GM21717 (cell line): ENCODE results near the gene OOSP1.
"Not testable (repeated sequence)": the region's sequence is repeated elsewhere in the genome, so short reads cannot be mapped to it uniquely, and the experiment has no call there.

ENCODE experiments used
- ATAC-seq: cut with Tn5 transposase; IDR thresholded peaks from one replicate; pipeline ENCODE4 v1.9.1; 2021; ENCODE audit warnings: mild to moderate bottlenecking, moderate library complexity; ENCODE audit not compliant: unreplicated experiment

Gene OOSP1

GRCh38 chr11:59960502-59961381 lies 22.5 kb downstream of the OOSP1 start:
- ATAC-seq: no peak

GRCh38 chr11:59962107-59962482 lies 23.9 kb downstream of the OOSP1 start:
- no peak for ATAC-seq

- ATAC-seq: no peak
These were observed 25.5 kb downstream of the OOSP1 start, which contains the start of gene OOSP4A for GRCh38 chr11:59963733-59964132. Gene OOSP4A, plus strand, starts transcription at chr11:59964033. Its CDS starts 0 bp downstream, at chr11:59964033.

GRCh38 chr11:59965424-59965823 lies 27.2 kb downstream of the OOSP1 start:
- ATAC-seq: no peak

- ATAC-seq: no peak
These were observed 28.0 kb downstream of the OOSP1 start for GRCh38 chr11:59966201-59966600.

GRCh38 chr11:59967677-59968394 lies 29.6 kb downstream of the OOSP1 start:
- ATAC-seq: no peak

- ATAC-seq: no peak
These were observed 30.2 kb downstream of the OOSP1 start for GRCh38 chr11:59968395-59968783.

GRCh38 chr11:59973097-59973496 lies 34.9 kb downstream of the OOSP1 start:
- ATAC-seq: no peak

- no peak for ATAC-seq
These were observed 43.0 kb downstream of the OOSP1 start for GRCh38 chr11:59981106-59981770.

- ATAC-seq: not testable (repeated sequence)
These were observed 43.8 kb downstream of the OOSP1 start for GRCh38 chr11:59982037-59982436.

GRCh38 chr11:59983212-59983611 lies 45.0 kb downstream of the OOSP1 start:
- ATAC-seq: no peak

- no peak for ATAC-seq
These were observed 46.1 kb downstream of the OOSP1 start for GRCh38 chr11:59984368-59984767.

- ATAC-seq: no peak
These were observed 52.2 kb downstream of the OOSP1 start for GRCh38 chr11:59990421-59990820.

GRCh38 chr11:59992425-59992824 lies 54.2 kb downstream of the OOSP1 start:
- ATAC-seq: no peak

GRCh38 chr11:59997800-59998199 lies 59.6 kb downstream of the OOSP1 start:
- ATAC-seq: no peak

- ATAC-seq: no peak
These were observed 61.5 kb downstream of the OOSP1 start for GRCh38 chr11:59999691-60000090.

- ATAC-seq: no peak
These were observed 65.5 kb downstream of the OOSP1 start for GRCh38 chr11:60003729-60004128.

- no peak for ATAC-seq
These were observed 67.1 kb downstream of the OOSP1 start for GRCh38 chr11:60005360-60005759.
